BLaER1 treated with 17β-estradiol and CSF1 and Interleukin-3, amounts not matched to agents 10 nM and 100 nM (cell line): ENCODE results near the gene DPF3.

Experiments
- H3K27ac ChIP-seq, 11 experiments: shearing (Covaris generic); formaldehyde crosslinking; 2 replicates each; pipeline ENCODE4 v1.8.1; 2022
- H3K27me3 ChIP-seq, 11 experiments: shearing (Covaris generic); formaldehyde crosslinking; 2 replicates each; pipeline ENCODE4 v1.8.1; 2022
- H3K36me3 ChIP-seq, 11 experiments: shearing (Covaris generic); formaldehyde crosslinking; 2 replicates each; pipeline ENCODE4 v1.8.1; 2022
- H3K4me1 ChIP-seq, 10 experiments: shearing (Covaris generic); formaldehyde crosslinking; 2 replicates each; pipeline ENCODE4 v1.8.1; 2022
- H3K4me2 ChIP-seq, 11 experiments: shearing (Covaris generic); formaldehyde crosslinking; 2 replicates each; pipeline ENCODE4 v1.8.1; 2022
- H3K4me3 ChIP-seq, 10 experiments: shearing (Covaris generic); formaldehyde crosslinking; 2 replicates each; pipeline ENCODE4 v1.8.1; 2022
- H3K9ac ChIP-seq, 11 experiments: shearing (Covaris generic); formaldehyde crosslinking; 2 replicates each; pipeline ENCODE4 v1.8.1; 2022
- H3K9me3 ChIP-seq, 11 experiments: shearing (Covaris generic); formaldehyde crosslinking; replicated peaks in 1 of 11; 2 replicates each; pipeline ENCODE4 v1.8.1; 2022
- H4K20me1 ChIP-seq, 11 experiments: shearing (Covaris generic); formaldehyde crosslinking; 2 replicates each; pipeline ENCODE4 v1.8.1; 2022
- Cebpa-rat ChIP-seq, 11 experiments: shearing (Covaris generic); IDR thresholded peaks; 2 replicates each; pipeline ENCODE4 v1.8.1; 2022

Gene DPF3

GRCh38 chr14:72779679-72780078, 114.2 kb downstream of the DPF3 start:
- peaks cover 5 to 13% (median 11%) of the 10 kb centered on the region in 10 experiments; a peak in 15 of 20 replicates for H3K4me1 ChIP-seq

GRCh38 chr14:72777636-72778035, 116.3 kb downstream of the DPF3 start:
- Histone ChIP-seq H3K4me3 (no peak overlapping the region), H3K27me3 (no peaks in the 10 kb centered on the region), H3K36me3 (no peaks in the 10 kb centered on the region), H3K9ac (no peak overlapping the region), H4K20me1 (no peaks in the 10 kb centered on the region), H3K27ac (no peak overlapping the region), H3K4me2 (no peak overlapping the region), H3K9me3 (peaks cover 7 to 12% (median 10%) of the 10 kb centered on the region in 11 experiments; a peak in 17 of 22 replicates), H3K4me1 (peaks cover 5 to 13% (median 11%) of the 10 kb centered on the region in 10 experiments; a peak in 15 of 20 replicates)
- no peak for TF ChIP-seq Cebpa-rat (IDR thresholded peaks at IDR 0.05)

More at GRCh38 chr14:72779679-72780078, 114.2 kb downstream of the DPF3 start:
- no peak overlapping the region for H3K4me2 ChIP-seq
- H3K36me3 ChIP-seq, result no peaks in the 10 kb centered on the region
- H3K27me3 ChIP-seq, result no peaks in the 10 kb centered on the region
- H3K27ac ChIP-seq, result no peak overlapping the region
- H3K9ac ChIP-seq, result no peak overlapping the region
- H3K4me3 ChIP-seq, result no peak overlapping the region
- TF ChIP-seq Cebpa-rat (IDR thresholded peaks at IDR 0.05), result no peak
- H4K20me1 ChIP-seq, result no peaks in the 10 kb centered on the region
- peaks cover 7 to 12% (median 10%) of the 10 kb centered on the region in 11 experiments; a peak in 17 of 22 replicates for H3K9me3 ChIP-seq

- Histone ChIP-seq H3K4me3 (no peak overlapping the region), H3K9me3 (peaks cover 7 to 12% (median 10%) of the 10 kb centered on the region in 11 experiments; a peak in 17 of 22 replicates), H3K36me3 (no peaks in the 10 kb centered on the region), H3K4me2 (peak overlapping the region; percentile 7 to 70 (median 44); a peak in 19 of 22 replicates), H3K27me3 (no peaks in the 10 kb centered on the region), H3K9ac (no peak overlapping the region), H3K27ac (no peak overlapping the region), H3K4me1 (peaks cover 5 to 13% (median 11%) of the 10 kb centered on the region in 10 experiments; a peak in 15 of 20 replicates), H4K20me1 (no peaks in the 10 kb centered on the region)
- TF ChIP-seq Cebpa-rat (IDR thresholded peaks at IDR 0.05), result no peak
Observed at GRCh38 chr14:72776701-72777261, 117.1 kb downstream of the DPF3 start.

- H3K9ac ChIP-seq, result no peak overlapping the region
- peak overlapping the region in 7 of 11 experiments; percentile 18 to 56 (median 31); a peak in 7 of 22 replicates for H3K4me2 ChIP-seq
- H3K4me3 ChIP-seq, result no peak overlapping the region
- no peaks in the 10 kb centered on the region for H4K20me1 ChIP-seq
- no peak for TF ChIP-seq Cebpa-rat (IDR thresholded peaks at IDR 0.05)
- no peaks in the 10 kb centered on the region for H3K27me3 ChIP-seq
- no peak overlapping the region for H3K27ac ChIP-seq
- H3K9me3 ChIP-seq, result peaks cover 7 to 12% (median 10%) of the 10 kb centered on the region in 11 experiments; a peak in 17 of 22 replicates
- H3K4me1 ChIP-seq, result peaks cover 5 to 13% (median 11%) of the 10 kb centered on the region in 10 experiments; a peak in 15 of 20 replicates
- H3K36me3 ChIP-seq, result no peaks in the 10 kb centered on the region
Observed at GRCh38 chr14:72775923-72776554, 117.9 kb downstream of the DPF3 start.

- Histone ChIP-seq H3K9ac (no peak overlapping the region), H3K4me2 (no peak overlapping the region), H3K36me3 (no peaks in the 10 kb centered on the region), H3K9me3 (peaks cover 7 to 12% (median 10%) of the 10 kb centered on the region in 11 experiments; a peak in 17 of 22 replicates), H3K4me3 (no peak overlapping the region), H3K27me3 (no peaks in the 10 kb centered on the region), H4K20me1 (no peaks in the 10 kb centered on the region), H3K4me1 (peaks cover 5 to 13% (median 11%) of the 10 kb centered on the region in 10 experiments; a peak in 15 of 20 replicates), H3K27ac (no peak overlapping the region)
- TF ChIP-seq Cebpa-rat (IDR thresholded peaks at IDR 0.05), result no peak
Observed at GRCh38 chr14:72774894-72775620, 118.8 kb downstream of the DPF3 start.

GRCh38 chr14:72774141-72774540, 119.8 kb downstream of the DPF3 start:
- peaks cover 5 to 13% (median 11%) of the 10 kb centered on the region in 10 experiments; a peak in 15 of 20 replicates for H3K4me1 ChIP-seq
- no peak overlapping the region for H3K9ac ChIP-seq
- no peak overlapping the region for H3K4me2 ChIP-seq
- H3K27me3 ChIP-seq, result no peaks in the 10 kb centered on the region
- peaks cover 7 to 12% (median 10%) of the 10 kb centered on the region in 11 experiments; a peak in 17 of 22 replicates for H3K9me3 ChIP-seq
- H3K27ac ChIP-seq, result no peak overlapping the region
- no peak overlapping the region for H3K4me3 ChIP-seq
- H3K36me3 ChIP-seq, result no peaks in the 10 kb centered on the region
- TF ChIP-seq Cebpa-rat (IDR thresholded peaks at IDR 0.05), result no peak
- no peaks in the 10 kb centered on the region for H4K20me1 ChIP-seq

- no peak overlapping the region for H3K4me3 ChIP-seq
- H3K9ac ChIP-seq, result no peak overlapping the region
- no peaks in the 10 kb centered on the region for H3K27me3 ChIP-seq
- H3K36me3 ChIP-seq, result no peaks in the 10 kb centered on the region
- TF ChIP-seq Cebpa-rat (IDR thresholded peaks at IDR 0.05), result no peak
- H3K27ac ChIP-seq, result no peak overlapping the region
- peaks cover 0 to 7% (median 4%) of the 10 kb centered on the region in 10 experiments; a peak in 10 of 20 replicates for H3K4me1 ChIP-seq
- H4K20me1 ChIP-seq, result no peaks in the 10 kb centered on the region
- no peak overlapping the region for H3K4me2 ChIP-seq
- peaks cover 18 to 27% (median 22%) of the 10 kb centered on the region in 11 experiments for H3K9me3 ChIP-seq
Observed at GRCh38 chr14:72771561-72771960, 122.3 kb downstream of the DPF3 start.

- Histone ChIP-seq H3K4me2 (no peak overlapping the region), H3K4me3 (no peak overlapping the region), H3K27me3 (no peaks in the 10 kb centered on the region), H3K27ac (no peak overlapping the region), H3K9ac (no peak overlapping the region), H4K20me1 (no peaks in the 10 kb centered on the region), H3K36me3 (no peaks in the 10 kb centered on the region), H3K4me1 (no peaks in the 10 kb centered on the region), H3K9me3 (peaks cover 40 to 60% (median 50%) of the 10 kb centered on the region in 11 experiments)
- no peak for TF ChIP-seq Cebpa-rat (IDR thresholded peaks at IDR 0.05)
Observed at GRCh38 chr14:72766296-72766695, 127.6 kb downstream of the DPF3 start.

- H3K4me3 ChIP-seq, result no peak overlapping the region
- H3K4me1 ChIP-seq, result no peaks in the 10 kb centered on the region
- peaks cover 56 to 84% (median 70%) of the 10 kb centered on the region in 11 experiments for H3K9me3 ChIP-seq
- H3K4me2 ChIP-seq, result no peak overlapping the region
- no peak overlapping the region for H3K27ac ChIP-seq
- H3K36me3 ChIP-seq, result no peaks in the 10 kb centered on the region; a peak in 1 of 22 replicates
- H3K9ac ChIP-seq, result no peak overlapping the region
- TF ChIP-seq Cebpa-rat (IDR thresholded peaks at IDR 0.05), result no peak
- H3K27me3 ChIP-seq, result no peaks in the 10 kb centered on the region
- no peaks in the 10 kb centered on the region for H4K20me1 ChIP-seq
Observed at GRCh38 chr14:72763892-72764291, 130.0 kb downstream of the DPF3 start.
